Measurements from ENCODE around the gene GPC5.

The GPC5 gene

GRCh38 chr13:91574766-91575165, 176.3 kb downstream of the GPC5 start:
- Histone ChIP-seq H3K9me3 (no peaks in the 10 kb centered on the region), H3K4me2 (no peak overlapping the region), H4K20me1 (no peaks in the 10 kb centered on the region), H3K27me3 (no peaks in the 10 kb centered on the region), H3K4me1 (no peaks in the 10 kb centered on the region), H3K9ac (no peak overlapping the region), H3K4me3 (no peak overlapping the region), H3K36me3 (no peaks in the 10 kb centered on the region), H3K27ac (no peak overlapping the region)
- no peak for TF ChIP-seq Cebpa-rat (IDR thresholded peaks at IDR 0.05)

DNA sequence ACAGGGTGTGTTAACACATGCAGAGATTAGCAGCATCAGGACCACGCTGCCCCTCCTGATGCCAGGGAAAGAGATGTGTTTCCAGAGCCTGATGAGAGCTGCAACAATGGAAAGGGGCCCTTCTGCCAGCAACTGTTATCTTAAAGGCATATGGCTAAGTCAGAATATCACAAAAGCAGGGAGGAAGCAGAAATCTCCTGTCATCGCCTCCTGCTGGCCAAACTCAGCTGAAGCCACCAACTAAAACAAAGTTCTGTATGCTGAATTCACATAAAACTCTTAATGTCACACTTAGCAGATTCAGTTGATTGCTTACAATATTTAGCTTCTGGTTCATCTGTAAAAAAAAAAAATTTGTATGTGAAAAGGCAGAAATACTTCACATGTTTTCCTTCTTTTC, 178.2 kb downstream of the GPC5 start:
- H3K27ac ChIP-seq = no peak overlapping the region
- no peaks in the 10 kb centered on the region for H3K9me3 ChIP-seq
- no peak overlapping the region for H3K9ac ChIP-seq
- no peaks in the 10 kb centered on the region for H3K36me3 ChIP-seq
- H4K20me1 ChIP-seq = no peaks in the 10 kb centered on the region
- H3K4me3 ChIP-seq = no peak overlapping the region
- TF ChIP-seq Cebpa-rat (IDR thresholded peaks at IDR 0.05) = no peak
- no peaks in the 10 kb centered on the region for H3K4me1 ChIP-seq
- H3K27me3 ChIP-seq = no peaks in the 10 kb centered on the region
- no peak overlapping the region for H3K4me2 ChIP-seq

GRCh38 chr13:91579320-91579719, 180.9 kb downstream of the GPC5 start:
- Histone ChIP-seq H3K4me3 (no peak overlapping the region), H3K4me1 (no peaks in the 10 kb centered on the region)

GRCh38 chr13:91580749-91581148, 182.3 kb downstream of the GPC5 start:
- Histone ChIP-seq H3K4me2 (no peak overlapping the region), H3K9me3 (no peaks in the 10 kb centered on the region), H3K4me1 (no peaks in the 10 kb centered on the region), H3K27ac (no peak overlapping the region), H4K20me1 (no peaks in the 10 kb centered on the region), H3K27me3 (no peaks in the 10 kb centered on the region), H3K4me3 (no peak overlapping the region), H3K36me3 (no peaks in the 10 kb centered on the region), H3K9ac (no peak overlapping the region)
- no peak for TF ChIP-seq Cebpa-rat (IDR thresholded peaks at IDR 0.05)

More at GRCh38 chr13:91579320-91579719, 180.9 kb downstream of the GPC5 start:
- Histone ChIP-seq H3K9me3 (no peaks in the 10 kb centered on the region), H3K27me3 (no peaks in the 10 kb centered on the region), H3K27ac (no peak overlapping the region), H3K9ac (no peak overlapping the region), H3K4me2 (no peak overlapping the region), H4K20me1 (no peaks in the 10 kb centered on the region), H3K36me3 (no peaks in the 10 kb centered on the region)
- no peak for TF ChIP-seq Cebpa-rat (IDR thresholded peaks at IDR 0.05)

GRCh38 chr13:91586609-91587008, 188.2 kb downstream of the GPC5 start:
- no peaks in the 10 kb centered on the region for H3K27me3 ChIP-seq
- H3K9ac ChIP-seq = no peak overlapping the region
- H3K9me3 ChIP-seq = no peaks in the 10 kb centered on the region
- H4K20me1 ChIP-seq = no peaks in the 10 kb centered on the region
- H3K4me3 ChIP-seq = no peak overlapping the region
- no peak for TF ChIP-seq Cebpa-rat (IDR thresholded peaks at IDR 0.05)
- H3K4me2 ChIP-seq = no peak overlapping the region
- no peak overlapping the region for H3K27ac ChIP-seq
- no peaks in the 10 kb centered on the region for H3K4me1 ChIP-seq
- H3K36me3 ChIP-seq = no peaks in the 10 kb centered on the region

DNA sequence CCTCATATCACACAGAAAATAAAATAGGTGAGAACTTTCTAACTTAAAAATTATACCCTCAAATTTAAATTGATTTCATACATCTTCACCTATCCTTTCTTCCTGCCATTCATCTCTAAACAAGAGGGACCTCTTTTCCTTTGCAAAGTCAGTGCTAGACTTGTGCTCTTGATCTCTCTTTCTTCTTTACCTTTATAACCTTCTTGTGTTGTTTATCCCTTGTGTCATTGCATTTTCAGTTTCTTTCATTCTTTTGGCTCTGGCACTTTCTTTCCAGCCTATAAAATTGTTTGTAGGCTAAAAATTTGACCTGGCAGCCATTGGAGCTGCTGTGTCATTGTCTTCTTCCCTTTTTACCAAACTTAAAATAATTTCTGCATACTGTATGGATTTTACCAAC, 190.1 kb downstream of the GPC5 start:
- H3K9ac ChIP-seq = no peak overlapping the region
- no peaks in the 10 kb centered on the region for H3K27me3 ChIP-seq
- H3K4me2 ChIP-seq = no peak overlapping the region
- no peak for TF ChIP-seq Cebpa-rat (IDR thresholded peaks at IDR 0.05)
- no peaks in the 10 kb centered on the region for H3K4me1 ChIP-seq
- no peak overlapping the region for H3K27ac ChIP-seq
- H3K36me3 ChIP-seq = no peaks in the 10 kb centered on the region
- H4K20me1 ChIP-seq = no peaks in the 10 kb centered on the region
- H3K9me3 ChIP-seq = no peaks in the 10 kb centered on the region
- H3K4me3 ChIP-seq = no peak overlapping the region

DNA sequence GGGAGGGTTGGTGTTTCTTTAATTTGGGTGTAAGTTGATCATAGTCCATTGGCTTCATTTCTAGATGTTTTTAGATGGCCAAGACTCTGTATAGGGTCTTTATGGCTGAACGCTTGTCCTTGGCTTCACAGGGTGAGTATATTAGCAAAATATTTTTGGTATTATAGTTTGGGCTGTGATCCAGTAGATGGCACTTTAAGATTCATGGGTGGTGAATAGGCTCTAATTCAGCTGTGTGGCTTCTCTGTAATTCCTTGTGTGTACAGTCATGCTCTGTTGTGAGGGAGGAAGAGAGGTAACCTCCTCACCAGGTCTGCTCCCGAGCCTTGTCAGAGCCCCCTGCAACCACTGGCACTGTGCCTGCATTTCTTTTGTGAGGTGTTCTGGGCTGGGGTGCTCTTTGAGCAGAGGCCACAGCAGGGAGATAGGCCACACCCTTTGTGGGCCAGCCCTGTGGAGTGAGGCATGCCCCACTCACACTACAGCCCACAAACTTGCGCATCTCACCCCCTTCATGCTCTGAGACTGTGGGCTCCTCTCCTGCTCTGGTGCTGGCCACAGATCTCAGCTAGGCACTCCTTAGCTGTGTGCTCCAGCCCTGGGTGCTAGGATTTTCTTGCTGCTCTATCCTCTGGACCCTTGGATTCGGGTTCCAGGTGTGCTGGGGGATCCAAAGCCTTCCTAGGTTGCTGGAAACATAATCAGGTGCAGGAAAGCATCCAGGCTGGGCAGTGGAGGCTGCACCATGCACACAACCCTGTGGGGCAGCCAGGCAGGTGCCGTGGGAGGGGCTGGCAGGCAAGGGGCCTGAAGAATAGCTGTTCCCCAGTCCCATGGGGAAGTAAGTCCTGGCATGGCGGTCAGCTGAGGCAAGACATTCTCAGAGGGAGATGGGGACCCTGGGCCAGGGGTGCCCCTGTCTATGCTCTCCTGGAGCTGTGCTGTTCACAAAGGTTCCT, 193.9 kb downstream of the GPC5 start:
- H3K4me3 ChIP-seq = no peak overlapping the region
- no peaks in the 10 kb centered on the region for H3K9me3 ChIP-seq
- H3K27ac ChIP-seq = no peak overlapping the region
- no peak for TF ChIP-seq Cebpa-rat (IDR thresholded peaks at IDR 0.05)
- no peaks in the 10 kb centered on the region for H3K4me1 ChIP-seq
- H3K9ac ChIP-seq = no peak overlapping the region
- H3K36me3 ChIP-seq = no peaks in the 10 kb centered on the region
- no peaks in the 10 kb centered on the region for H4K20me1 ChIP-seq
- H3K27me3 ChIP-seq = no peaks in the 10 kb centered on the region
- no peak overlapping the region for H3K4me2 ChIP-seq

DNA sequence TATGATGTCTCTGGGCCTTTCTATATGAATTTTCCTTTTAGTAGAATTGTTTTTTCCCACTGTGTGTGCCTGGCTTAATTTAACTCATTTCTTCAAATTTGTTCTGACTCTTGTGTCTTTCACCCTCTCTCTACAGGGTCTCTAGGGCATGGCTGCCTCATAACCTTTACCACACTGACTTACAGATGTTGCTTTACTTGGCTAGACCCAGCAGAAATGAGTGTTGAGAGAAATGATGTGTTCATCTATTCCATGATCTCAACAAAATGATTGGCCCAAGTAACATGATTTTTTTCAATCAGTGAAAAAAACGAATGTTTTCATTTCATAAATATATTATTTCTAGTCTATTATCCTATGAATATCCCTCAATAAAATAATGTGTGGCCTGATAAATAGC, 195.0 kb downstream of the GPC5 start:
- Histone ChIP-seq H3K9ac (no peak overlapping the region), H3K4me1 (no peaks in the 10 kb centered on the region), H3K9me3 (no peaks in the 10 kb centered on the region), H3K4me3 (no peak overlapping the region), H4K20me1 (no peaks in the 10 kb centered on the region), H3K36me3 (no peaks in the 10 kb centered on the region), H3K4me2 (no peak overlapping the region), H3K27me3 (no peaks in the 10 kb centered on the region), H3K27ac (no peak overlapping the region)
- no peak for TF ChIP-seq Cebpa-rat (IDR thresholded peaks at IDR 0.05)

- Histone ChIP-seq H3K4me3 (no peak overlapping the region), H3K27ac (no peak overlapping the region), H3K9ac (no peak overlapping the region), H3K9me3 (no peaks in the 10 kb centered on the region), H3K4me2 (no peak overlapping the region), H3K36me3 (no peaks in the 10 kb centered on the region), H3K4me1 (no peaks in the 10 kb centered on the region), H3K27me3 (no peaks in the 10 kb centered on the region), H4K20me1 (no peaks in the 10 kb centered on the region)
- TF ChIP-seq Cebpa-rat (IDR thresholded peaks at IDR 0.05) = no peak
Measured at GRCh38 chr13:91594061-91594460, 195.6 kb downstream of the GPC5 start.

GRCh38 chr13:91595677-91596076, 197.3 kb downstream of the GPC5 start:
- no peak for TF ChIP-seq Cebpa-rat (IDR thresholded peaks at IDR 0.05)
- Histone ChIP-seq H3K27me3 (no peaks in the 10 kb centered on the region), H4K20me1 (no peaks in the 10 kb centered on the region), H3K9ac (no peak overlapping the region), H3K36me3 (no peaks in the 10 kb centered on the region), H3K27ac (no peak overlapping the region), H3K4me3 (no peak overlapping the region), H3K4me2 (no peak overlapping the region), H3K4me1 (no peaks in the 10 kb centered on the region), H3K9me3 (no peaks in the 10 kb centered on the region)
